HG02884 (cell line): ENCODE data around the gene PCNT.

Experiments used
- ATAC-seq: cut with Tn5 transposase; IDR thresholded peaks from one replicate; pipeline ENCODE4 v1.9.1; 2021; ENCODE audit warnings: mild to moderate bottlenecking, moderate library complexity; ENCODE audit not compliant: unreplicated experiment

PCNT gene

GRCh38 chr21:46334351-46335140 is 10.6 kb downstream of the PCNT start:
- ATAC-seq: no peak

GRCh38 chr21:46336603-46337002 is 12.6 kb downstream of the PCNT start:
- ATAC-seq: no peak

- ATAC-seq: no peak
These were observed 17.0 kb downstream of the PCNT start for GRCh38 chr21:46340998-46341397.

GRCh38 chr21:46344219-46344915 is 20.4 kb downstream of the PCNT start:
- ATAC-seq: no peak

GRCh38 chr21:46345861-46346260 is 21.9 kb downstream of the PCNT start:
- no peak for ATAC-seq

- no peak for ATAC-seq
These were observed 22.6 kb downstream of the PCNT start for GRCh38 chr21:46346296-46347202.

- ATAC-seq: no peak
These were observed 23.2 kb downstream of the PCNT start for GRCh38 chr21:46347203-46347550.

GRCh38 chr21:46347791-46348381 is 23.9 kb downstream of the PCNT start:
- no peak for ATAC-seq

- ATAC-seq: no peak
These were observed 25.3 kb downstream of the PCNT start for GRCh38 chr21:46349134-46349760.

- ATAC-seq: no peak
These were observed 26.6 kb downstream of the PCNT start for GRCh38 chr21:46350571-46350970.

GRCh38 chr21:46350981-46351380 is 27.0 kb downstream of the PCNT start:
- no peak for ATAC-seq

GRCh38 chr21:46351476-46352163 is 27.7 kb downstream of the PCNT start:
- ATAC-seq: no peak

- ATAC-seq: no peak
These were observed 28.2 kb downstream of the PCNT start for GRCh38 chr21:46352164-46352515.

GRCh38 chr21:46352913-46353312 is 29.0 kb downstream of the PCNT start:
- ATAC-seq: no peak

GRCh38 chr21:46354046-46354445 is 30.1 kb downstream of the PCNT start:
- no peak for ATAC-seq

- ATAC-seq: no peak
These were observed 30.6 kb downstream of the PCNT start for GRCh38 chr21:46354518-46354917.

- ATAC-seq: no peak
These were observed 31.4 kb downstream of the PCNT start for GRCh38 chr21:46355161-46356004.

- ATAC-seq: no peak
These were observed 32.0 kb downstream of the PCNT start for GRCh38 chr21:46356005-46356338.
